ENCODE measurements around the gene UTF1.

The UTF1 gene

DNA sequence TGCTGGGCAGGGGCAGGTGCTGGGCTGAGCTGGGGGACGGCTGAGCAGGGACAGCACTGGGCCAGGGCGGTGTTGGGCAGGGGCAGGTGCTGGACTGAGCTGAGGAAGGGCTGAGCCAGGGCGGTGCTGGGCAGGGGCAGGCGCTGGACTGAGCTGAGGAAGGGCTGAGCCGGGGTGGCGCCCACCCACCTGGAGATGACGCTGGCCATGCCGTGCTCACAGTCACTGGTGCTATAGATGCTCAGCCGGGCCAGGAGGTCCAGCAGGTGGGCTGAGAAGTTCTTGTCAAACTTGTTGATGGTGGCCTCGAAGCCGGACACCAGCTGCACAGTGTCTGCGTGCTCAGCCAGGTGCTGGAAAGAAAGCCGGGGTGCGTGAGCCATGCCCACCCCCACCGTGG, 51.1 kb downstream of the UTF1 start:
- DNase-seq: no peak
